SH-SY5Y (cell line): ENCODE measurements around the gene B3GALT6.

Experiments
- GATA2 ChIP-seq: IDR thresholded peaks from 2 replicates; pipeline ENCODE4 v1.6.1; 2011; ENCODE audit warnings: mild to moderate bottlenecking, low read depth, low read length
- GATA3 ChIP-seq: IDR thresholded peaks from 2 replicates; pipeline ENCODE4 v1.6.1; 2011; ENCODE audit warnings: low read depth, mild to moderate bottlenecking, low read length, moderate library complexity

GRCh38 chr1:1199961-1200875, 31.8 kb upstream of the B3GALT6 start:
- TF ChIP-seq GATA3 (no peak), GATA2 (no peak)
